Activated B cell treated with CpG ODN at 0.5 μM for 24 hours (primary cell): Measurements from ENCODE around the gene TAS2R60. TPM values are rescaled to one million over a fixed set of nuclear protein-coding genes. Genes with fewer than 3 reads are reported as not detected.
A peak's percentile ranks its signal among the peaks of the same experiment; 100 is the strongest.
"Not testable (repeated sequence)": the region's sequence is repeated elsewhere in the genome, so short reads cannot be mapped to it uniquely, and the experiment has no call there.

Experiments
- ATAC-seq: fragments of 200-7000 bp; cut with Tn5 transposase; one replicate; pipeline ENCODE4 v1.10.0; 2021; ENCODE audit warnings: low read depth, mild to moderate bottlenecking, moderate library complexity
- CTCF ChIA-PET: fragments of 350-600 bp; sonication (Branson Sonifier 250); formaldehyde crosslinking; loops from one replicate; lab custom pipeline; 2021; ENCODE audit warnings: antibody characterized with exemption; lab: Charles Lee
- POLR2A ChIA-PET: fragments of 350-600 bp; sonication (Branson Sonifier 250); formaldehyde crosslinking; loops from one replicate; lab custom pipeline; 2021; ENCODE audit warnings: antibody characterized with exemption; lab: Charles Lee
- DNase-seq: peaks from one replicate; pipeline ENCODE4 v3.0.0; 2022
- H3K27ac Mint-ChIP-seq: one replicate; pipeline ENCODE4 v1.8.0; 2020; ENCODE audit warnings: mixed read lengths
- H3K27me3 Mint-ChIP-seq: one replicate; pipeline ENCODE4 v1.8.0; 2021; ENCODE audit warnings: mixed read lengths
- H3K36me3 Mint-ChIP-seq: one replicate; pipeline ENCODE4 v1.8.0; 2021; ENCODE audit warnings: low read depth, mixed read lengths
- H3K4me1 Mint-ChIP-seq: one replicate; pipeline ENCODE4 v1.8.0; 2021; ENCODE audit warnings: mixed read lengths
- H3K4me3 Mint-ChIP-seq: one replicate; pipeline ENCODE4 v1.8.0; 2020; ENCODE audit warnings: mild to moderate bottlenecking, mixed read lengths
- H3K9me3 Mint-ChIP-seq: one replicate; pipeline ENCODE4 v1.8.0; 2020; ENCODE audit warnings: mixed read lengths
- intact Hi-C: fragments of 100-400 bp; cut with micrococcal nuclease; formaldehyde crosslinking; loops from one replicate; pipeline ENCODE4 v1.15.1; 2024
- total RNA-seq: library from RNA; stranded (reverse); gene quantifications from 2 replicates; pipeline ENCODE4 v1.2.3, GENCODE V29; 2022
- TF ChIP-seq, protein P1 (sequence below): fragments of 200-600 bp; IDR thresholded peaks from one replicate; pipeline ENCODE4 v1.8.0; 2022; ENCODE audit warnings: antibody characterized with exemption, mild to moderate bottlenecking

TAS2R60 gene
- total RNA-seq, 1 donor from 2014 or later: not detected

DNA sequence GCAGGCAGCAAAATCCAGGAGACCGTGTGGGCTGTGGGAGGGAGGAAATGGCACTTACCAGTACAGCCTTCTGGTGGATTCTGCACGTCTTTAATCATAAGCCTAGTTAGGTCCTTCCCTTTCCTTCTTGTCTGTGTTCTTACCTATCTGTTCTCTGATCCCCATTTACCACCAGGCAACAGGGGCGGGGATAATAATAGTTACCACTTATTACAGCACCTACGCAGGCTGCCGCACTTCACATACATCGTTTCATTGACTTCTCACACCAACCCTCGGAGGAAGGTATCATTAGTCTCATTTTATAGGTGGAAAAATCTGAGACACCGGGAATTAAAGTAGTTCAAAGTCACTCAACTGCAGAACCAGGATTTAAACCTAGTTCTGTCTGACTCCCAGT lies 30.1 kb upstream of the TAS2R60 start:
- Mint-ChIP-seq H3K27me3 (peaks cover 53% of the 10 kb centered on the region), H3K4me3 (no peak overlapping the region), H3K27ac (no peak overlapping the region), H3K9me3 (no peaks in the 10 kb centered on the region), H3K4me1 (peaks cover 23% of the 10 kb centered on the region), H3K36me3 (no peaks in the 10 kb centered on the region)
- intact Hi-C loops: no loop called here
- ATAC-seq (no peak), DNase-seq (no peak)
- TF ChIP-seq, protein P1, sequence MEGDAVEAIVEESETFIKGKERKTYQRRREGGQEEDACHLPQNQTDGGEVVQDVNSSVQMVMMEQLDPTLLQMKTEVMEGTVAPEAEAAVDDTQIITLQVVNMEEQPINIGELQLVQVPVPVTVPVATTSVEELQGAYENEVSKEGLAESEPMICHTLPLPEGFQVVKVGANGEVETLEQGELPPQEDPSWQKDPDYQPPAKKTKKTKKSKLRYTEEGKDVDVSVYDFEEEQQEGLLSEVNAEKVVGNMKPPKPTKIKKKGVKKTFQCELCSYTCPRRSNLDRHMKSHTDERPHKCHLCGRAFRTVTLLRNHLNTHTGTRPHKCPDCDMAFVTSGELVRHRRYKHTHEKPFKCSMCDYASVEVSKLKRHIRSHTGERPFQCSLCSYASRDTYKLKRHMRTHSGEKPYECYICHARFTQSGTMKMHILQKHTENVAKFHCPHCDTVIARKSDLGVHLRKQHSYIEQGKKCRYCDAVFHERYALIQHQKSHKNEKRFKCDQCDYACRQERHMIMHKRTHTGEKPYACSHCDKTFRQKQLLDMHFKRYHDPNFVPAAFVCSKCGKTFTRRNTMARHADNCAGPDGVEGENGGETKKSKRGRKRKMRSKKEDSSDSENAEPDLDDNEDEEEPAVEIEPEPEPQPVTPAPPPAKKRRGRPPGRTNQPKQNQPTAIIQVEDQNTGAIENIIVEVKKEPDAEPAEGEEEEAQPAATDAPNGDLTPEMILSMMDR: no peak
- CTCF ChIA-PET: no interaction called here
- POLR2A ChIA-PET: no interaction called here

DNA sequence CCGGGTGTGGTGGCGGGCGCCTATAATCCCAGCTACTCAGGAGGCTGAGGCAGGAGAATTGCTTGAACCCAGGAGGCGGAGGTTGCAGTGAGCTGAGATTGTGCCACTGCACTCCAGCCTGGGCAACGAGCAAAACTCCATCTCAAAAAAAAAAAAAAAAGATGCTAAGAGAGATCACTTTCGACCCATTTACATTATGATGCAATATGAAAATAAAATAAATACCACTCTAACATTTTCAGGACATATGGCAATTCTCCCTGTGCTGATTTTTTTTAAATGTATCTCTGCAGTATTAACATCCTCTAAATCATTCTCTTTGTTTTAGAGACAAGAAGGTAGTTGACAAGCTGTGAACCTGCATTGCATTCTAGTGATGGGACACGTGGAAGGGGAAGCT lies 28.0 kb upstream of the TAS2R60 start:
- not testable (repeated sequence) for H3K27ac Mint-ChIP-seq, ATAC-seq, H3K36me3 Mint-ChIP-seq, H3K4me1 Mint-ChIP-seq, H3K9me3 Mint-ChIP-seq, DNase-seq, H3K4me3 Mint-ChIP-seq
- ChIA-PET POLR2A (interaction anchor here (0.7 kb wide), 1 partner anchor 33 kb away, joined by 4 read pairs; no protein-coding TSS in a partner anchor), CTCF (interaction anchor here (1.0 to 5.2 kb wide), 4 partner anchors 10 to 175 kb away, joined by 3 to 118 read pairs (median 4); no protein-coding TSS in a partner anchor)
- H3K27me3 Mint-ChIP-seq: peaks cover 45% of the 10 kb centered on the region
- intact Hi-C loops: loop anchor here (5.0 kb wide), 1 partner anchor 108 kb away; no protein-coding TSS in a partner anchor

DNA sequence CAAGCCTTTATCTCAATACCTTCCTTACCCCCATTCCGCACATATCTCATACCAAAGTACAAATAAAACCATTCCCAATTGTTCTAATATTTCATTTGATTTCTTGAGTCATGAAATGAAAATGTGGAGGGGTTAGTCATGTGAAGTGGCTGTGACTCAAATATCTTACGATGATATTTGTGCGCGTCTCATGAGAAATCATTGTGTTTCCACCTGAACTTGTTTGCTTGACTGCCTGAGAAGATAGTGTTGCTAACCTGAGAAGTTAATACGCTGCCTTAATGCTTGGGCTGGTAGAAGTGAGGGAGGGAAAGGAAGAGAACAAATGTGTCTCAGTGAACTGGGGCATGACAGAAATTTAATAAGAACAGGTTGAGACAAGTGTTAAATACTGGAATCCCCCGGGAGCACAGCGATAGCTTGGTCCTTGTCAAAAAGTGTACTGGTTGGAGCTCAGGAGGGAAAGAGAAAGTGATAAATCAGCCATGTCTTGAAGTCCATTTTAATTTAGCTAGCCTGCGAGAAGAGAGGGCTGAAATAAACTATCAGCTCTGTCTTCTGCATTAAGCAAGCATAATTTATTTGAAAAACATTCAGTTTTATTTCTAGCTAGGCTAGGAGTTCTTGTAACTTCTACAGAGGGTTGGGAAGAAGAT lies 27.4 kb upstream of the TAS2R60 start:
- CTCF ChIA-PET: interaction anchor here (0.7 to 5.2 kb wide), 13 partner anchors 8 to 712 kb away, joined by 3 to 118 read pairs (median 4); no protein-coding TSS in a partner anchor
- ATAC-seq (no peak), DNase-seq (no peak)
- H3K27ac Mint-ChIP-seq: no peak overlapping the region
- TF ChIP-seq, protein P1: no peak
- peaks cover 4% of the 10 kb centered on the region for H3K9me3 Mint-ChIP-seq
- H3K36me3 Mint-ChIP-seq: no peaks in the 10 kb centered on the region
- intact Hi-C loops: loop anchor here (1.0 to 5.0 kb wide), 4 partner anchors 36 to 711 kb away; no protein-coding TSS in a partner anchor
- no peak overlapping the region for H3K4me3 Mint-ChIP-seq
- no peaks in the 10 kb centered on the region for H3K4me1 Mint-ChIP-seq
- POLR2A ChIA-PET: interaction anchor here (0.5 to 1.1 kb wide), 4 partner anchors 8 to 35 kb away, joined by 3 to 4 read pairs (median 3); no protein-coding TSS in a partner anchor
- peaks cover 39% of the 10 kb centered on the region for H3K27me3 Mint-ChIP-seq

DNA sequence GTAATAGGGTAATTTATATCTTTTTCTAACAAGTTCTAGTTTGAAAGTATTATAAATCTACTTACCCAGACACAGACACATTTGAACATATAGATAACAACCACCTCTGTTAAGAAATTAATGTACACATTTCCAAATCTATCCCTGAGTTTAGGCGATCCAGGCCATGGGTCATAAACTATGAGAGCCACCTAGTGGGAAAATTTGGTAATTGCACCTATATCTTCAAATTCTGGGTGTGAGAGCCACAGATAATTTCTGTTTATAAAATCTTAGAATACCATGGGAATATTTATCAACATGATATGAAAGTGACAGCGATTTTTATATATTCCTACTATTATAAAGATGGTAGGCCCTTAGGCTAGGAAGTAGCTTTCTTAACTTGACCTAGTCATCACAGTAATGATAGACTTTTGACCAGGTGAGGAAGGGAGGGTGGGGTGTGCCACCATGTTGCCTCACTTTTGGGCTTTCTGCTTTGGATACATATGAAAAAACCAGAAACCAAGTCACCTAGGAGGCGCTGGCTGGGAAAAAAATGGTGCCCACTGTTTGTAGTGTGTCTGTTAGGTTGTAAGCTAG lies 26.6 kb upstream of the TAS2R60 start:
- DNase-seq: no peak

DNA sequence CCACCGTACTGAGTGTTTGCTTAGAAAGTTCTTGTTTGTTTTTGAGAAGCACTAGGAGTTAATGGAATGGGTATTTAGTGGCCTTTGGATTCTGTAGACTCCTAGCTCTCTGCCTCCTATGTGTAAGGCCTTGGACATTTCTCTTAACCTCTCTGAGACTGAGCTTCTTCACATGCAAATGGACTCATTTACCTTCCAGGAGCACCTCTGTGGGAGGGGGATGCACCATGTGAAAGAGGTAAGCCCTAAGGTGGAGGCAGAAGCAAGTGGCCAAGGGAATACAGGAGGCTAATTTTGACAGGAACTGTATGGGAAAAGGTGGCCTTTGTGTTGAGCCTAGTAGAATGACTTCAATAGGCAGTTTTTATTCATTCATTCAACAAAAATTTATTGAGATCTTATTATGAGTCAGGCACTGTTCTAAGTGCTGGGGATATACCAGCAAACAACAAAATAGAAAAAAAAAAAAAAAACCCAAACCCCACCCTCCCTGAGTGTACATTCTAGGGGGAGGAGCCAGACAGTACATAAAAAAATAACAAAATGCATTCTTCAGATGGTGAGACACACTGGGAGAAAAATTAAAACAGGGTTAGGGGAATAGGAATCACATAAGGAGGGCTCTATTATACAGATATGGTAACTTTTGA lies 25.4 kb upstream of the TAS2R60 start:
- Mint-ChIP-seq H3K4me1 (no peaks in the 10 kb centered on the region), H3K27ac (no peak overlapping the region), H3K9me3 (peaks cover 4% of the 10 kb centered on the region), H3K27me3 (peaks cover 26% of the 10 kb centered on the region), H3K36me3 (no peaks in the 10 kb centered on the region), H3K4me3 (no peak overlapping the region)
- DNase-seq: no peak
- no peak for ATAC-seq
- CTCF ChIA-PET: interaction anchor here (0.7 to 5.2 kb wide), 3 partner anchors 38 to 178 kb away, joined by 3 to 118 read pairs (median 14); no protein-coding TSS in a partner anchor
- POLR2A ChIA-PET: no interaction called here
- intact Hi-C loops: loop anchor here (5.0 kb wide), 1 partner anchor 111 kb away; no protein-coding TSS in a partner anchor
- TF ChIP-seq, protein P1: no peak

More for the DNA sequence above, 26.6 kb upstream of the TAS2R60 start:
- TF ChIP-seq, protein P1: peak; percentile 58
- intact Hi-C loops: loop anchor here (1.0 to 5.0 kb wide), 4 partner anchors 36 to 711 kb away; no protein-coding TSS in a partner anchor
- no peaks in the 10 kb centered on the region for H3K36me3 Mint-ChIP-seq
- H3K27ac Mint-ChIP-seq: no peak overlapping the region
- H3K4me3 Mint-ChIP-seq: no peak overlapping the region
- peaks cover 4% of the 10 kb centered on the region for H3K9me3 Mint-ChIP-seq
- ChIA-PET POLR2A (interaction anchor here (0.7 to 1.1 kb wide), 2 partner anchors 9 to 36 kb away, joined by 3 read pairs; no protein-coding TSS in a partner anchor), CTCF (interaction anchor here (0.7 to 5.2 kb wide), 12 partner anchors 9 to 711 kb away, joined by 3 to 118 read pairs (median 4); no protein-coding TSS in a partner anchor)
- ATAC-seq: no peak
- H3K27me3 Mint-ChIP-seq: peaks cover 37% of the 10 kb centered on the region
- H3K4me1 Mint-ChIP-seq: no peaks in the 10 kb centered on the region
